Measurements from ENCODE around the gene CLPSL1.

GRCh38 chr6:35829306-35829705 lies 48.5 kb downstream of the CLPSL1 start:
- TF ChIP-seq, protein P1, sequence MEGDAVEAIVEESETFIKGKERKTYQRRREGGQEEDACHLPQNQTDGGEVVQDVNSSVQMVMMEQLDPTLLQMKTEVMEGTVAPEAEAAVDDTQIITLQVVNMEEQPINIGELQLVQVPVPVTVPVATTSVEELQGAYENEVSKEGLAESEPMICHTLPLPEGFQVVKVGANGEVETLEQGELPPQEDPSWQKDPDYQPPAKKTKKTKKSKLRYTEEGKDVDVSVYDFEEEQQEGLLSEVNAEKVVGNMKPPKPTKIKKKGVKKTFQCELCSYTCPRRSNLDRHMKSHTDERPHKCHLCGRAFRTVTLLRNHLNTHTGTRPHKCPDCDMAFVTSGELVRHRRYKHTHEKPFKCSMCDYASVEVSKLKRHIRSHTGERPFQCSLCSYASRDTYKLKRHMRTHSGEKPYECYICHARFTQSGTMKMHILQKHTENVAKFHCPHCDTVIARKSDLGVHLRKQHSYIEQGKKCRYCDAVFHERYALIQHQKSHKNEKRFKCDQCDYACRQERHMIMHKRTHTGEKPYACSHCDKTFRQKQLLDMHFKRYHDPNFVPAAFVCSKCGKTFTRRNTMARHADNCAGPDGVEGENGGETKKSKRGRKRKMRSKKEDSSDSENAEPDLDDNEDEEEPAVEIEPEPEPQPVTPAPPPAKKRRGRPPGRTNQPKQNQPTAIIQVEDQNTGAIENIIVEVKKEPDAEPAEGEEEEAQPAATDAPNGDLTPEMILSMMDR (IDR thresholded peaks at IDR 0.05; ENCODE audit: low read length): no peak
- TF ChIP-seq EZH2 (IDR thresholded peaks at IDR 0.05; ENCODE audit: borderline replicate concordance, low read length): no peak

Data from OCI-LY1 (cell line).